ENCODE results near the gene ARHGAP18.
A peak's percentile ranks its signal among the peaks of the same experiment; 100 is the strongest.

ARHGAP18 gene

GRCh38 chr6:129615496-129615895 is 94.5 kb downstream of the ARHGAP18 start:
- DNase-seq (ENCODE audit: low spot score), result no peak

- DNase-seq (ENCODE audit: low spot score), result no peak
Observed at GRCh38 chr6:129615020-129615419, 95.0 kb downstream of the ARHGAP18 start.

GRCh38 chr6:129614464-129614863 is 95.5 kb downstream of the ARHGAP18 start:
- no peak for DNase-seq (ENCODE audit: low spot score)

GRCh38 chr6:129612440-129612839 is 97.5 kb downstream of the ARHGAP18 start:
- DNase-seq (ENCODE audit: low spot score), result no peak

- no peak for DNase-seq (ENCODE audit: low spot score)
Observed at GRCh38 chr6:129609635-129610034, 100.3 kb downstream of the ARHGAP18 start.

- DNase-seq (ENCODE audit: low spot score), result no peak
Observed at GRCh38 chr6:129608886-129609537, 101.0 kb downstream of the ARHGAP18 start.

- no peak for DNase-seq (ENCODE audit: low spot score)
Observed at GRCh38 chr6:129607581-129608186, 102.3 kb downstream of the ARHGAP18 start.

GRCh38 chr6:129606664-129607063 is 103.3 kb downstream of the ARHGAP18 start:
- no peak for DNase-seq (ENCODE audit: low spot score)

- DNase-seq (ENCODE audit: low spot score), result no peak
Observed at GRCh38 chr6:129605967-129606366, 104.0 kb downstream of the ARHGAP18 start.

- DNase-seq (ENCODE audit: low spot score), result no peak
Observed at GRCh38 chr6:129605095-129605494, 104.9 kb downstream of the ARHGAP18 start.

- DNase-seq (ENCODE audit: low spot score), result no peak
Observed at GRCh38 chr6:129604321-129604720, 105.7 kb downstream of the ARHGAP18 start.

- DNase-seq (ENCODE audit: low spot score), result no peak
Observed at GRCh38 chr6:129603741-129604140, 106.2 kb downstream of the ARHGAP18 start.

GRCh38 chr6:129601323-129601722 is 108.7 kb downstream of the ARHGAP18 start:
- no peak for DNase-seq (ENCODE audit: low spot score)

- DNase-seq (ENCODE audit: low spot score), result no peak
Observed at GRCh38 chr6:129599467-129599866, 110.5 kb downstream of the ARHGAP18 start.

- DNase-seq (ENCODE audit: low spot score), result peak; percentile 72
Observed at GRCh38 chr6:129598244-129599187, 111.5 kb downstream of the ARHGAP18 start.

GRCh38 chr6:129597023-129597713 is 112.8 kb downstream of the ARHGAP18 start:
- DNase-seq (ENCODE audit: low spot score), result no peak

GRCh38 chr6:129596522-129596921 is 113.5 kb downstream of the ARHGAP18 start:
- no peak for DNase-seq (ENCODE audit: low spot score)

- no peak for DNase-seq (ENCODE audit: low spot score)
Observed at GRCh38 chr6:129593233-129593564, 116.8 kb downstream of the ARHGAP18 start.

GRCh38 chr6:129592516-129593232 is 117.3 kb downstream of the ARHGAP18 start:
- no peak for DNase-seq (ENCODE audit: low spot score)

GRCh38 chr6:129590408-129591022 is 119.5 kb downstream of the ARHGAP18 start:
- no peak for DNase-seq (ENCODE audit: low spot score)

GRCh38 chr6:129586815-129587214 is 123.2 kb downstream of the ARHGAP18 start:
- DNase-seq (ENCODE audit: low spot score), result no peak
